ENCODE measurements around the gene TMEM243. TPM values are rescaled to one million over a fixed set of nuclear protein-coding genes. Genes with fewer than 3 reads are reported as not detected.
"Not testable (repeated sequence)": the region's sequence is repeated elsewhere in the genome, so short reads cannot be mapped to it uniquely, and the experiment has no call there.

Gene TMEM243
- 76.0 and 158 TPM in 2 replicates for total RNA-seq (2014; rRNA removed; shearing (Covaris generic); ENCODE audit: low replicate concordance)

- peak within 1 kb of the TSS; percentile 95 for H3K27ac ChIP-seq (ENCODE audit: low read length)
- H3K9ac ChIP-seq (ENCODE audit: low read length), result peak within 1 kb of the TSS; percentile 85
- H3K36me3 ChIP-seq (ENCODE audit: insufficient read depth, low read length), result peaks cover 8% of the 10 kb centered on the region; the same call in 1 of the 2 replicates
- H3K27me3 ChIP-seq (ENCODE audit: low read length), result no peaks in the 10 kb centered on the region
- peak; percentile 96 for DNase-seq
- H3K4me2 ChIP-seq (ENCODE audit: low read depth, low read length, poor library complexity, severe bottlenecking), result peak within 1 kb of the TSS; percentile 92
- no peaks in the 10 kb centered on the region for H3K9me2 ChIP-seq (replicated peaks; ENCODE audit: insufficient read depth, low read length)
- peak within 1 kb of the TSS; percentile 57 for H2AFZ ChIP-seq (ENCODE audit: low read length)
- peak within 1 kb of the TSS; percentile 83 for H3K4me3 ChIP-seq (ENCODE audit: low read length)
- H3K79me2 ChIP-seq (ENCODE audit: low read length), result peaks cover 55% of the 10 kb centered on the region
- H3K4me1 ChIP-seq (ENCODE audit: low read length), result peaks cover 50% of the 10 kb centered on the region
- H3K9me3 ChIP-seq (ENCODE audit: low read length), result no peaks in the 10 kb centered on the region
- peaks cover 11% of the 10 kb centered on the region; the same call in 1 of the 2 replicates for H4K20me1 ChIP-seq (ENCODE audit: insufficient read depth, low read depth, low read length)
Measured at GRCh38 chr7:87219545-87220025, at the start of gene TMEM243. Gene TMEM243 (minus strand): TSS chr7:87219732. CDS start chr7:87219503, 229 bp downstream.

- H2AFZ ChIP-seq (ENCODE audit: low read length), result no peak overlapping the region
- peaks cover 9% of the 10 kb centered on the region for H3K4me1 ChIP-seq (ENCODE audit: low read length)
- no peak for DNase-seq
- H3K4me3 ChIP-seq (ENCODE audit: low read length), result no peak overlapping the region
- H3K27me3 ChIP-seq (ENCODE audit: low read length), result no peaks in the 10 kb centered on the region
- no peaks in the 10 kb centered on the region for H3K9me3 ChIP-seq (ENCODE audit: low read length)
- no peaks in the 10 kb centered on the region for H3K36me3 ChIP-seq (ENCODE audit: insufficient read depth, low read length)
- H4K20me1 ChIP-seq (ENCODE audit: insufficient read depth, low read depth, low read length), result no peaks in the 10 kb centered on the region
- H3K9ac ChIP-seq (ENCODE audit: low read length), result no peak overlapping the region
- H3K9me2 ChIP-seq (replicated peaks; ENCODE audit: insufficient read depth, low read length), result no peaks in the 10 kb centered on the region
- H3K79me2 ChIP-seq (ENCODE audit: low read length), result no peaks in the 10 kb centered on the region
- no peak overlapping the region for H3K4me2 ChIP-seq (ENCODE audit: low read depth, low read length, poor library complexity, severe bottlenecking)
- H3K27ac ChIP-seq (ENCODE audit: low read length), result no peak overlapping the region
Measured at GRCh38 chr7:87267239-87267900, 47.8 kb upstream of the TMEM243 start.

DNA sequence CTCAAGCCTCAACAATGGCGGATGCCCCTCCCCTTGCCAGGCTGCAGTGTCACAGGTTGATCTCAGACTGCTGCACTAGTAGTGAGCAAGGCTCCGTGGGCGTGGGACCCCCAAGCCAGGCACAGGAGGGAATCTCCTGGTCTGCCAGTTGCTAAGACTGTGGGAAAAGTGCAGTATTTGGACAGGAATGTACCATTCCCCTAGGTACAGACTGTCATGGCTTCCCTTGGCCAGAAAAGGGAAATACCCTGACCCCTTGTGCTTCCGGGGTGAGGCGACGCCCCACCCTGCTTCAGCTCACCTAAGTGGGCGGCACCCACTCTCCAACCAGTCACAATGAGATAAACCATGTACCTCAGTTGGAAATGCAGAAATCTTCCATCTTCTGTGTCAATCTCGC, 44.0 kb upstream of the TMEM243 start:
- no peak overlapping the region for H3K27ac ChIP-seq (ENCODE audit: low read length)
- H3K4me1 ChIP-seq (ENCODE audit: low read length), result peaks cover 9% of the 10 kb centered on the region
- no peak overlapping the region for H3K4me2 ChIP-seq (ENCODE audit: low read depth, low read length, poor library complexity, severe bottlenecking)
- H3K36me3 ChIP-seq (ENCODE audit: insufficient read depth, low read length), result no peaks in the 10 kb centered on the region
- no peaks in the 10 kb centered on the region for H3K9me2 ChIP-seq (replicated peaks; ENCODE audit: insufficient read depth, low read length)
- H3K4me3 ChIP-seq (ENCODE audit: low read length), result no peak overlapping the region
- no peak overlapping the region for H3K9ac ChIP-seq (ENCODE audit: low read length)
- H3K27me3 ChIP-seq (ENCODE audit: low read length), result no peaks in the 10 kb centered on the region
- H3K9me3 ChIP-seq (ENCODE audit: low read length), result no peaks in the 10 kb centered on the region
- H3K79me2 ChIP-seq (ENCODE audit: low read length), result no peaks in the 10 kb centered on the region
- no peak overlapping the region for H2AFZ ChIP-seq (ENCODE audit: low read length)
- H4K20me1 ChIP-seq (ENCODE audit: insufficient read depth, low read depth, low read length), result no peaks in the 10 kb centered on the region
- no peak for DNase-seq

- Histone ChIP-seq H3K9me3 (ENCODE audit: low read length) (no peaks in the 10 kb centered on the region), H4K20me1 (ENCODE audit: insufficient read depth, low read depth, low read length) (no peaks in the 10 kb centered on the region), H3K79me2 (ENCODE audit: low read length) (no peaks in the 10 kb centered on the region), H3K4me2 (ENCODE audit: low read depth, low read length, poor library complexity, severe bottlenecking) (no peak overlapping the region), H3K9me2 (replicated peaks; ENCODE audit: insufficient read depth, low read length) (no peaks in the 10 kb centered on the region), H3K4me1 (ENCODE audit: low read length) (no peaks in the 10 kb centered on the region), H2AFZ (ENCODE audit: low read length) (no peak overlapping the region), H3K9ac (ENCODE audit: low read length) (no peak overlapping the region), H3K27me3 (ENCODE audit: low read length) (no peaks in the 10 kb centered on the region), H3K27ac (ENCODE audit: low read length) (no peak overlapping the region), H3K36me3 (ENCODE audit: insufficient read depth, low read length) (no peaks in the 10 kb centered on the region), H3K4me3 (ENCODE audit: low read length) (no peak overlapping the region)
- no peak for DNase-seq
Measured at GRCh38 chr7:87253589-87254087, 34.1 kb upstream of the TMEM243 start.

- not testable (repeated sequence) for H3K4me1 ChIP-seq (ENCODE audit: low read length); H3K79me2 ChIP-seq (ENCODE audit: low read length); H3K9me2 ChIP-seq (replicated peaks; ENCODE audit: insufficient read depth, low read length); H2AFZ ChIP-seq (ENCODE audit: low read length); H3K27ac ChIP-seq (ENCODE audit: low read length); H3K4me3 ChIP-seq (ENCODE audit: low read length); H3K4me2 ChIP-seq (ENCODE audit: low read depth, low read length, poor library complexity, severe bottlenecking); H3K36me3 ChIP-seq (ENCODE audit: insufficient read depth, low read length); H4K20me1 ChIP-seq (ENCODE audit: insufficient read depth, low read depth, low read length); H3K9me3 ChIP-seq (ENCODE audit: low read length); H3K9ac ChIP-seq (ENCODE audit: low read length); H3K27me3 ChIP-seq (ENCODE audit: low read length)
- peak; percentile 20 for DNase-seq
Measured at GRCh38 chr7:87245671-87246070, 26.1 kb upstream of the TMEM243 start.

GRCh38 chr7:87238464-87239051, 19.0 kb upstream of the TMEM243 start:
- H2AFZ ChIP-seq (ENCODE audit: low read length); H3K4me2 ChIP-seq (ENCODE audit: low read depth, low read length, poor library complexity, severe bottlenecking); H3K27me3 ChIP-seq (ENCODE audit: low read length); H3K79me2 ChIP-seq (ENCODE audit: low read length); H3K9ac ChIP-seq (ENCODE audit: low read length); H3K4me3 ChIP-seq (ENCODE audit: low read length); H3K27ac ChIP-seq (ENCODE audit: low read length); DNase-seq; H3K36me3 ChIP-seq (ENCODE audit: insufficient read depth, low read length); H3K9me2 ChIP-seq (replicated peaks; ENCODE audit: insufficient read depth, low read length); H4K20me1 ChIP-seq (ENCODE audit: insufficient read depth, low read depth, low read length); H3K9me3 ChIP-seq (ENCODE audit: low read length); H3K4me1 ChIP-seq (ENCODE audit: low read length): not testable (repeated sequence)

GRCh38 chr7:87234949-87235348, 15.4 kb upstream of the TMEM243 start:
- H3K27me3 ChIP-seq (ENCODE audit: low read length), result no peaks in the 10 kb centered on the region
- DNase-seq, result no peak
- H3K36me3 ChIP-seq (ENCODE audit: insufficient read depth, low read length), result no peaks in the 10 kb centered on the region
- H3K4me2 ChIP-seq (ENCODE audit: low read depth, low read length, poor library complexity, severe bottlenecking), result no peak overlapping the region
- H3K4me1 ChIP-seq (ENCODE audit: low read length), result peaks cover 6% of the 10 kb centered on the region
- no peaks in the 10 kb centered on the region for H3K9me2 ChIP-seq (replicated peaks; ENCODE audit: insufficient read depth, low read length)
- H2AFZ ChIP-seq (ENCODE audit: low read length), result no peak overlapping the region
- H3K27ac ChIP-seq (ENCODE audit: low read length), result no peak overlapping the region
- no peak overlapping the region for H3K9ac ChIP-seq (ENCODE audit: low read length)
- H3K79me2 ChIP-seq (ENCODE audit: low read length), result no peaks in the 10 kb centered on the region
- H3K9me3 ChIP-seq (ENCODE audit: low read length), result no peaks in the 10 kb centered on the region
- H3K4me3 ChIP-seq (ENCODE audit: low read length), result no peak overlapping the region
- H4K20me1 ChIP-seq (ENCODE audit: insufficient read depth, low read depth, low read length), result no peaks in the 10 kb centered on the region

- no peaks in the 10 kb centered on the region for H4K20me1 ChIP-seq (ENCODE audit: insufficient read depth, low read depth, low read length)
- no peak overlapping the region for H3K27ac ChIP-seq (ENCODE audit: low read length)
- H3K9me3 ChIP-seq (ENCODE audit: low read length), result no peaks in the 10 kb centered on the region
- no peak overlapping the region for H2AFZ ChIP-seq (ENCODE audit: low read length)
- no peaks in the 10 kb centered on the region for H3K27me3 ChIP-seq (ENCODE audit: low read length)
- H3K36me3 ChIP-seq (ENCODE audit: insufficient read depth, low read length), result no peaks in the 10 kb centered on the region
- H3K79me2 ChIP-seq (ENCODE audit: low read length), result no peaks in the 10 kb centered on the region
- no peak for DNase-seq
- H3K9ac ChIP-seq (ENCODE audit: low read length), result no peak overlapping the region
- no peak overlapping the region for H3K4me3 ChIP-seq (ENCODE audit: low read length)
- H3K9me2 ChIP-seq (replicated peaks; ENCODE audit: insufficient read depth, low read length), result no peaks in the 10 kb centered on the region
- H3K4me1 ChIP-seq (ENCODE audit: low read length), result peaks cover 6% of the 10 kb centered on the region
- no peak overlapping the region for H3K4me2 ChIP-seq (ENCODE audit: low read depth, low read length, poor library complexity, severe bottlenecking)
Measured at GRCh38 chr7:87231711-87232110, 12.2 kb upstream of the TMEM243 start.
